OCI-LY7 (cell line): Measurements from ENCODE around the gene AKAP9. TPM values are rescaled to one million over a fixed set of nuclear protein-coding genes. Genes with fewer than 3 reads are reported as not detected.
"Not testable (repeated sequence)": the region's sequence is repeated elsewhere in the genome, so short reads cannot be mapped to it uniquely, and the experiment has no call there.

Source experiments
- BruUV-seq: library from RNA; stranded (reverse); fragments of 400-500 nt; replicated peaks from 2 replicates; lab custom pipeline; 2021; lab: Mats Ljungman, UMichigan
- CTCF ChIA-PET: fragments of 300-600 bp; sonication (Branson Sonifier 250); formaldehyde crosslinking; loops from one replicate; lab custom pipeline; 2022; ENCODE audit warnings: antibody characterized with exemption; ENCODE audit not compliant: unreplicated experiment; lab: Charles Lee
- POLR2A ChIA-PET: fragments of 300-600 bp; sonication (Branson Sonifier 250); formaldehyde crosslinking; loops from one replicate; lab custom pipeline; 2022; ENCODE audit warnings: antibody characterized with exemption; lab: Charles Lee
- DNase-seq: peaks from one replicate; pipeline ENCODE4 v3.0.0-alpha.2; 2015; ENCODE audit warnings: low spot score
- H2AFZ ChIP-seq: fragments of 200-600 bp; sonication (generic), shearing (Covaris generic); 2 replicates; pipeline ENCODE4 v1.6.1; 2014; ENCODE audit warnings: mild to moderate bottlenecking, antibody characterized with exemption, low read length, moderate library complexity
- H3K27ac ChIP-seq: fragments of 200-600 bp; sonication (generic); 2 replicates; pipeline ENCODE4 v1.5.1; 2014; ENCODE audit warnings: mixed run types, low read depth, mild to moderate bottlenecking, moderate library complexity, low read length, inconsistent platforms; ENCODE audit not compliant: poor library complexity, severe bottlenecking
- H3K36me3 ChIP-seq: fragments of 200-600 bp; sonication (generic); 2 replicates; pipeline ENCODE4 v1.6.1; 2014; ENCODE audit warnings: mild to moderate bottlenecking, antibody characterized with exemption, low read length, moderate library complexity, mixed read lengths; ENCODE audit not compliant: insufficient read depth
- H3K4me1 ChIP-seq: fragments of 200-600 bp; sonication (generic); 2 replicates; pipeline ENCODE4 v1.5.1; 2014; ENCODE audit warnings: mild to moderate bottlenecking, low read length; ENCODE audit not compliant: insufficient read depth, poor library complexity, severe bottlenecking
- H3K4me2 ChIP-seq: fragments of 200-600 bp; sonication (generic); 2 replicates; pipeline ENCODE4 v1.6.1; 2014; ENCODE audit warnings: mild to moderate bottlenecking, low read length
- H3K4me3 ChIP-seq: fragments of 200-600 bp; sonication (generic); 2 replicates; pipeline ENCODE4 v1.5.1; 2014; ENCODE audit warnings: mild to moderate bottlenecking, low read depth, low read length; ENCODE audit not compliant: poor library complexity, severe bottlenecking
- H3K79me2 ChIP-seq: fragments of 200-600 bp; sonication (generic); 2 replicates; pipeline ENCODE4 v1.6.1; 2016; ENCODE audit warnings: low read depth, mild to moderate bottlenecking, low read length, moderate library complexity, mixed read lengths; ENCODE audit not compliant: insufficient read depth
- H3K9me2 ChIP-seq: fragments of 200-600 bp; sonication (generic); 2 replicates; pipeline ENCODE4 v1.6.1; 2016; ENCODE audit warnings: mild to moderate bottlenecking, low read length, mixed read lengths; ENCODE audit not compliant: insufficient read depth
- H3K9me3 ChIP-seq: fragments of 200-600 bp; sonication (generic); 2 replicates; pipeline ENCODE4 v1.6.1; 2014; ENCODE audit warnings: mild to moderate bottlenecking, mixed run types, low read length, mixed read lengths
- H4K20me1 ChIP-seq: fragments of 200-600 bp; sonication (generic); 2 replicates; pipeline ENCODE4 v1.6.1; 2014; ENCODE audit warnings: mild to moderate bottlenecking, antibody characterized with exemption, low read length, moderate library complexity, mixed read lengths; ENCODE audit not compliant: insufficient read depth
- EZH2phosphoT487 ChIP-seq: fragments of 200-600 bp; sonication (generic); IDR thresholded peaks from 2 replicates; pipeline ENCODE4 v1.6.1; 2018; ENCODE audit warnings: low read depth, borderline replicate concordance, mild to moderate bottlenecking, mixed run types, antibody characterized with exemption, low read length, moderate library complexity, mixed read lengths
- intact Hi-C: fragments of 100-400 bp; cut with micrococcal nuclease; formaldehyde crosslinking; loops from one replicate; pipeline ENCODE4 v1.10.0; 2022; ENCODE audit not compliant: unreplicated experiment
- total RNA-seq, 2 experiments: library from RNA; depleted of rRNA in 1 of 2; stranded (reverse); fragments of >200 nt in 1 of 2; shearing (Covaris generic) in 1 of 2; gene quantifications; 2 replicates each; pipeline ENCODE4 v1.2.3, GENCODE V29; 2014 to 2022
- TF ChIP-seq, protein P1 (sequence below): fragments of 200-600 bp; sonication (generic); conservative IDR thresholded peaks from 2 replicates; pipeline ENCODE4 v1.5.1; 2014; ENCODE audit warnings: mild to moderate bottlenecking, antibody characterized with exemption, low read length, moderate library complexity, mixed read lengths

Gene AKAP9
- total RNA-seq, 2 experiments from 2014 or later: 32.6 to 38.1 TPM

DNA sequence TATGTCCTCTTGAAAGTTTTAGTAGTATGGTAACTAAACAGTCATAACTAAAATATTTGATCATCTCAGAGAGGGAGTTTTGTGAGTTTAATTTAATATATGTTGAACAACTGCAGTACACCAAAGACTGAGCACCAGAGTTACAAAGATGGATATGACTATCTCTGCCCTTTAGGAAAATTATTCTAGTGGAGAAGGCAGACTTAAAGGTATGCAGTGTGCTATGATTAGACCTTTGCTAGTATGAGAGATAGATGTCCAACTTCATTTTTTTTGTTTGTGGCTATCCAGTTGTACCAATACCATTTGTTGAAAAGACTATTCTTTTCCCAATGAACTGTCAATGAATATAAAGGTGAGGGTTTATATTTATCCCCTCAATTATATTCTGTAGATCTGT, 33.4 kb downstream of the AKAP9 start:
- Histone ChIP-seq H3K79me2 (peaks cover 17% of the 10 kb centered on the region; the same call in 1 of the 2 replicates), H3K27ac (no peak overlapping the region), H2AFZ (no peak overlapping the region), H3K4me3 (no peak overlapping the region), H4K20me1 (no peaks in the 10 kb centered on the region), H3K9me3 (no peaks in the 10 kb centered on the region), H3K4me2 (no peak overlapping the region), H3K4me1 (no peaks in the 10 kb centered on the region), H3K9me2 (no peaks in the 10 kb centered on the region), H3K36me3 (peaks cover 8% of the 10 kb centered on the region; the same call in 1 of the 2 replicates)
- POLR2A ChIA-PET: interaction anchor here (1.0 kb wide), 1 partner anchor 28 kb away, joined by 3 read pairs; no protein-coding TSS in a partner anchor
- no TSS peak for BruUV-seq
- no peak for DNase-seq
- CTCF ChIA-PET: no interaction called here
- intact Hi-C loops: no loop called here
- TF ChIP-seq, protein P1, sequence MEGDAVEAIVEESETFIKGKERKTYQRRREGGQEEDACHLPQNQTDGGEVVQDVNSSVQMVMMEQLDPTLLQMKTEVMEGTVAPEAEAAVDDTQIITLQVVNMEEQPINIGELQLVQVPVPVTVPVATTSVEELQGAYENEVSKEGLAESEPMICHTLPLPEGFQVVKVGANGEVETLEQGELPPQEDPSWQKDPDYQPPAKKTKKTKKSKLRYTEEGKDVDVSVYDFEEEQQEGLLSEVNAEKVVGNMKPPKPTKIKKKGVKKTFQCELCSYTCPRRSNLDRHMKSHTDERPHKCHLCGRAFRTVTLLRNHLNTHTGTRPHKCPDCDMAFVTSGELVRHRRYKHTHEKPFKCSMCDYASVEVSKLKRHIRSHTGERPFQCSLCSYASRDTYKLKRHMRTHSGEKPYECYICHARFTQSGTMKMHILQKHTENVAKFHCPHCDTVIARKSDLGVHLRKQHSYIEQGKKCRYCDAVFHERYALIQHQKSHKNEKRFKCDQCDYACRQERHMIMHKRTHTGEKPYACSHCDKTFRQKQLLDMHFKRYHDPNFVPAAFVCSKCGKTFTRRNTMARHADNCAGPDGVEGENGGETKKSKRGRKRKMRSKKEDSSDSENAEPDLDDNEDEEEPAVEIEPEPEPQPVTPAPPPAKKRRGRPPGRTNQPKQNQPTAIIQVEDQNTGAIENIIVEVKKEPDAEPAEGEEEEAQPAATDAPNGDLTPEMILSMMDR: no peak
- TF ChIP-seq EZH2phosphoT487: no peak

GRCh38 chr7:91976743-91977142, 36.1 kb downstream of the AKAP9 start:
- Histone ChIP-seq H3K4me3 (no peak overlapping the region), H3K27ac (no peak overlapping the region), H4K20me1 (no peaks in the 10 kb centered on the region), H3K9me2 (no peaks in the 10 kb centered on the region), H3K9me3 (no peaks in the 10 kb centered on the region), H3K79me2 (no peaks in the 10 kb centered on the region; the same call in 1 of the 2 replicates), H3K36me3 (peaks cover 16% of the 10 kb centered on the region; the same call in 1 of the 2 replicates), H3K4me2 (no peak overlapping the region), H3K4me1 (no peaks in the 10 kb centered on the region), H2AFZ (no peak overlapping the region)
- CTCF ChIA-PET: no interaction called here
- no peak for DNase-seq
- intact Hi-C loops: no loop called here
- TF ChIP-seq, protein P1: no peak
- no peak for TF ChIP-seq EZH2phosphoT487
- BruUV-seq: no TSS peak
- POLR2A ChIA-PET: interaction anchor here (0.6 kb wide), 1 partner anchor 9 kb away, joined by 3 read pairs; no protein-coding TSS in a partner anchor

DNA sequence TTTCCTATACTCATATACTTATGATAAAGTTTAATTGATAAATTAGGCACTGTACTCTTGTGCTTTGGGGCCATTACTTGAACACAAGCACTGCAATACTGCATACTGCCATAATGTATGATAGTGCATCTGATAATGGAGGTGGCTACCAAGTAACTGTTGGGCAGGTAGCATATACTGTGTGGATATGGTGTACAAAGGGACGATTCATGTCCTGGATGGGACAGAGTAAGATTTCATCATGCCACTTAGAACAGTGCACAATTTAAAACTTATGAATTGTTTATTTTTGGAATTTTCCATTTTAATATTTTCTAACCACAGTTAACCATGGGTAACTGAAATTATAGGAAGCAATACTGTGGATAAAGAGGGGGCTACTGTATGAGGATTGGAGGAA, 38.9 kb downstream of the AKAP9 start:
- H3K4me2 ChIP-seq: no peak overlapping the region
- TF ChIP-seq, protein P1: no peak
- no peak for TF ChIP-seq EZH2phosphoT487
- H3K9me2 ChIP-seq: no peaks in the 10 kb centered on the region
- no peak overlapping the region for H2AFZ ChIP-seq
- no peaks in the 10 kb centered on the region for H3K9me3 ChIP-seq
- H3K36me3 ChIP-seq: peaks cover 11% of the 10 kb centered on the region; the same call in 1 of the 2 replicates
- no peak for DNase-seq
- H3K4me3 ChIP-seq: no peak overlapping the region
- H4K20me1 ChIP-seq: no peaks in the 10 kb centered on the region
- intact Hi-C loops: no loop called here
- BruUV-seq: no TSS peak
- no peak overlapping the region for H3K27ac ChIP-seq
- POLR2A ChIA-PET: no interaction called here
- H3K79me2 ChIP-seq: no peaks in the 10 kb centered on the region
- no peaks in the 10 kb centered on the region for H3K4me1 ChIP-seq
- CTCF ChIA-PET: no interaction called here

- CTCF ChIA-PET, DNase-seq, BruUV-seq, H3K9me3 ChIP-seq, H3K4me3 ChIP-seq, H3K79me2 ChIP-seq, POLR2A ChIA-PET, H3K4me1 ChIP-seq, H4K20me1 ChIP-seq, H3K4me2 ChIP-seq, intact Hi-C loops, H3K27ac ChIP-seq, H3K9me2 ChIP-seq, H2AFZ ChIP-seq: not testable (repeated sequence)
- H3K36me3 ChIP-seq: peaks cover 19% of the 10 kb centered on the region
Observed at GRCh38 chr7:91982352-91982751, 41.7 kb downstream of the AKAP9 start.
